DOHH2 (cell line): ENCODE results near the gene USH2A.

Experiments used
- H3F3A ChIP-seq: fragments of 200-600 bp; sonication (generic), shearing (Covaris generic); 2 replicates; pipeline ENCODE4 v1.6.0; 2016; ENCODE audit warnings: antibody characterized with exemption, mild to moderate bottlenecking; ENCODE audit not compliant: control insufficient read depth, insufficient read depth
- H3K27ac ChIP-seq: fragments of 200-600 bp; sonication (generic); 2 replicates; pipeline ENCODE4 v1.5.1; 2014; ENCODE audit warnings: low read depth, mild to moderate bottlenecking, low read length, moderate library complexity
- H3K27me3 ChIP-seq: fragments of 200-600 bp; sonication (generic); 2 replicates; pipeline ENCODE4 v1.6.1; 2014; ENCODE audit warnings: mild to moderate bottlenecking, low read length, mixed read lengths; ENCODE audit not compliant: control insufficient read depth
- H3K36me3 ChIP-seq: fragments of 200-600 bp; sonication (generic); 2 replicates; pipeline ENCODE4 v1.6.1; 2014; ENCODE audit warnings: mild to moderate bottlenecking, low read length, moderate library complexity, mixed read lengths; ENCODE audit not compliant: control insufficient read depth
- H3K4me1 ChIP-seq: fragments of 200-600 bp; sonication (generic); 2 replicates; pipeline ENCODE4 v1.6.1; 2014; ENCODE audit warnings: mild to moderate bottlenecking, low read length, mixed read lengths; ENCODE audit not compliant: control insufficient read depth
- H3K4me2 ChIP-seq: fragments of 200-600 bp; sonication (generic); 2 replicates; pipeline ENCODE4 v1.6.0; 2014; ENCODE audit warnings: mild to moderate bottlenecking, low read length, moderate library complexity
- H3K4me3 ChIP-seq: fragments of 200-600 bp; sonication (generic); 2 replicates; pipeline ENCODE4 v1.5.1; 2014; ENCODE audit warnings: mild to moderate bottlenecking, low read length, mixed read lengths
- H3K79me2 ChIP-seq: fragments of 200-600 bp; sonication (generic); 2 replicates; pipeline ENCODE4 v1.6.1; 2014; ENCODE audit warnings: mild to moderate bottlenecking, low read length, mixed read lengths; ENCODE audit not compliant: control insufficient read depth
- H3K9me2 ChIP-seq: fragments of 200-600 bp; sonication (generic); replicated peaks from 2 replicates; pipeline ENCODE4 v1.6.1; 2014; ENCODE audit warnings: mild to moderate bottlenecking, low read length, mixed read lengths; ENCODE audit not compliant: control insufficient read depth
- H3K9me3 ChIP-seq: fragments of 200-600 bp; sonication (generic); 2 replicates; pipeline ENCODE4 v1.6.1; 2014; ENCODE audit warnings: antibody characterized with exemption, low read length, mixed read lengths; ENCODE audit not compliant: control insufficient read depth, insufficient read depth
- H4K20me1 ChIP-seq: fragments of 200-600 bp; sonication (generic); 2 replicates; pipeline ENCODE4 v1.6.0; 2014; ENCODE audit warnings: low read depth, mild to moderate bottlenecking, antibody characterized with exemption, low read length, moderate library complexity; ENCODE audit not compliant: control insufficient read depth, insufficient read depth
- CTCF ChIP-seq: fragments of 200-600 bp; sonication (generic); IDR thresholded peaks from one replicate; pipeline ENCODE4 v1.5.1; 2014; ENCODE audit warnings: antibody characterized with exemption, mild to moderate bottlenecking, low read depth, low read length; ENCODE audit not compliant: poor library complexity, severe bottlenecking
- EZH2phosphoT487 ChIP-seq: fragments of 200-600 bp; sonication (generic); IDR thresholded peaks from 2 replicates; pipeline ENCODE4 v1.6.1; 2017; ENCODE audit warnings: borderline replicate concordance, mild to moderate bottlenecking, antibody characterized with exemption, low read length, moderate library complexity, mixed read lengths

USH2A gene

GRCh38 chr1:216258386-216258785, 164.9 kb downstream of the USH2A start:
- H3K79me2 ChIP-seq = no peaks in the 10 kb centered on the region
- no peaks in the 10 kb centered on the region for H4K20me1 ChIP-seq
- no peaks in the 10 kb centered on the region for H3F3A ChIP-seq
- no peaks in the 10 kb centered on the region for H3K9me2 ChIP-seq
- H3K27ac ChIP-seq = no peak overlapping the region
- no peak for TF ChIP-seq CTCF
- TF ChIP-seq EZH2phosphoT487 = no peak
- no peaks in the 10 kb centered on the region for H3K4me1 ChIP-seq
- H3K9me3 ChIP-seq = no peaks in the 10 kb centered on the region
- H3K4me2 ChIP-seq = no peak overlapping the region
- H3K27me3 ChIP-seq = no peaks in the 10 kb centered on the region
- H3K4me3 ChIP-seq = no peak overlapping the region
- no peaks in the 10 kb centered on the region for H3K36me3 ChIP-seq

GRCh38 chr1:216250861-216251260, 172.4 kb downstream of the USH2A start:
- no peaks in the 10 kb centered on the region for H4K20me1 ChIP-seq
- H3K79me2 ChIP-seq = no peaks in the 10 kb centered on the region
- H3K27me3 ChIP-seq = no peaks in the 10 kb centered on the region
- TF ChIP-seq CTCF (no peak), EZH2phosphoT487 (no peak)
- H3K9me2 ChIP-seq = no peaks in the 10 kb centered on the region
- 0 out of 2 replicates have a peak overlapping the region, but pooled peaks have one; percentile 2 for H3K4me3 ChIP-seq
- H3K4me2 ChIP-seq = peak overlapping the region; percentile 21; the same call in 1 of the 2 replicates
- no peaks in the 10 kb centered on the region for H3K36me3 ChIP-seq
- peaks cover 9% of the 10 kb centered on the region for H3K4me1 ChIP-seq
- H3F3A ChIP-seq = no peaks in the 10 kb centered on the region
- no peak overlapping the region for H3K27ac ChIP-seq
- no peaks in the 10 kb centered on the region for H3K9me3 ChIP-seq

- no peaks in the 10 kb centered on the region for H3K36me3 ChIP-seq
- no peaks in the 10 kb centered on the region for H3F3A ChIP-seq
- no peaks in the 10 kb centered on the region for H4K20me1 ChIP-seq
- no peak overlapping the region for H3K27ac ChIP-seq
- no peak overlapping the region for H3K4me2 ChIP-seq
- TF ChIP-seq EZH2phosphoT487 = no peak
- no peak for TF ChIP-seq CTCF
- peaks cover 9% of the 10 kb centered on the region for H3K4me1 ChIP-seq
- no peaks in the 10 kb centered on the region for H3K27me3 ChIP-seq
- no peaks in the 10 kb centered on the region for H3K79me2 ChIP-seq
- H3K9me2 ChIP-seq = no peaks in the 10 kb centered on the region
- H3K4me3 ChIP-seq = no peak overlapping the region
- no peaks in the 10 kb centered on the region for H3K9me3 ChIP-seq
Measured at GRCh38 chr1:216248628-216249027, 174.6 kb downstream of the USH2A start.
